HG02798 (cell line): ENCODE measurements around the gene KCNJ3.
"Not testable (repeated sequence)": the region's sequence is repeated elsewhere in the genome, so short reads cannot be mapped to it uniquely, and the experiment has no call there.

Experiments
- ATAC-seq: cut with Tn5 transposase; IDR thresholded peaks from one replicate; pipeline ENCODE4 v1.9.1; 2021; ENCODE audit warnings: mild to moderate bottlenecking; ENCODE audit not compliant: unreplicated experiment, poor library complexity

Gene KCNJ3

DNA sequence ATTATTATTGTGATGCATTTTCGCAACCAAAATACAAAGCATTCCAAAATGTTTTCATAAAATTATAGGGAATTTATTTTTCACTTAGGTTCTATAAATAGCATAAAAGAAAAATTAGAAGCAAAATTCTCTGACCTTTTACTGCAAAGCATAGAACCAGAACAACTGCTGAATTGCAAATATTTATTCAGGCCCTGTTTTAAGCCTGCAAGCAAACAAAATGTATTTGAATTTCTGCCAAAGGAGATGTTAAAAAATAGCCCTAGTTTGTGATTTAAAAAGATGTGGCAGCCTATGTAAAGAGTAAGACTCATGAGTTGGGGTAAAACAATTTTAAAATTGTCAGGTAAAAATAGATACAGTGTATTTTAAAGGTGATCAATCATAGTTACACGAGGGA lies 138.1 kb downstream of the KCNJ3 start:
- ATAC-seq, result no peak

DNA sequence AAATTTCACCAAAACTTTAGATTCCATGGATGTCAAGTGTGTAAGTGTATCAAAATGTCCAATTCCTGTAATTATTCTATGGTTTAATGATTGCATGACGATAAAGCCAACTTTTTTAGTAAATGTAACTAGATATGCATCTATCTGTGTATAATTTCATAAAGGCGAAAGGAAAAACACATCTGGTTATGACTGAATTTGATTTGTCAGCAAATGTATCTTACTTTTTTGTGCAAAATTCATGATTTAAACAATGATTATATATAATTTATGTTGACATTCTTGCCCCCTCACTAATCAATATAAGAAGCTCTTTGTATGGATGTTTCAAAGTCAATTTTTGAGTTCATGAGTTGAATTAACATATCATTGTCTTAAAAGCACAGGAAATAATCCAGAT lies 138.5 kb downstream of the KCNJ3 start:
- ATAC-seq, result no peak

DNA sequence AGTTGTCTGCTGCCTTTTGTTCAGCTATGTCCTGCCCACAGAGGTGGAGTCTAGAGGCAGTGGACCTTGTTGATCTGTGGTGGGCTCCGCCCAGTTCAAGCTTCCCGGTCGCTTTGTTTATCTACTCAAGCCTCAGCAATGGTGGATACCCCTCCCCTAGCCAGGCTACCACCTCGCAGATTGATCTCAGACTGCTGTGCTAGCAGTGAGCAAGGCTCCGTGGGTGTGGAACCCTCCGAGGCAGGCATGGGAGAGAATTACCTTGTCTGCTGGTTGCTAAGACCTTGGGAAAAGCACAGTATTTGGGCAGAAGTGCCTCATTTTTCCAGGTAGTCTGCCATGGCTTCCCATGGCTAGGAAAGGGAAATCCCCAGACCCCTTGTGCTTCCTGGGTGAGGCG lies 146.0 kb downstream of the KCNJ3 start:
- no peak for ATAC-seq

DNA sequence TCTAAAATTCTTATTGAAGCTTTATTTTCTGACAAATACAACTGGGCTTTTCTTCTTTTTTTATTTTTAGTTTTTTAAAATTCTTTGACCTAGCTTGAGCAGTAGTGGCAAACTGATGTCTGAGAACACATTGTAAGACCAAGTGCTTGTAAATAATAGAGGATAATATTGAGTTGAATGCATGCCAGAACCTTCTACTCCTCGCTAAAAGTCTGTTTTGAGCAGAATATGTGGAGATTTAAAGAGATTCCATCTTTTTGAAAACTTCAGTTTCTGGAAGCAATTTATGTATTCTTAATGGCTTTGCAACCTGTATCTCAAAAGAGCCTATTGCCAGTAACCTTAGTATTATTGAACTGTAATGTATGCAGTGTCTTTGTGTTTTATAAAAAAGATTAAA lies 148.3 kb downstream of the KCNJ3 start:
- no peak for ATAC-seq

DNA sequence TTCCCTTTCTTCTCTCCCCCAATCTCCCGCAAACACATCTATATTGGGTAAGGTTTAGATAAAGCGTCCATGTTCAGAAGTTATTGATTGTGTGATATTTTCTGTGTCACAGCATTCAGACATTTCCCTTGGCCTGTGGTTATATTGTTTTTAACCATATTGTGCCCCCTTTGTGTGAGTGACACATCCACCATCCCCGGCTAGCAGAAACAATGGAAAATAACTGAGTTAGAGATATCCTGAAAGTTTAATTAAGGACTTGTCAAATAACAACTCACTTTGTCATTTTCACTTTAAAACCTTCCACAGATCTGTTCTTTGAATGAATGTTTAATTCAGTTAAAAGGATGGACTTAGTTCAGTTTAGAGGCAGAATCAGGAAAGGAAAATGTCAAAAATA lies 151.0 kb downstream of the KCNJ3 start:
- no peak for ATAC-seq

DNA sequence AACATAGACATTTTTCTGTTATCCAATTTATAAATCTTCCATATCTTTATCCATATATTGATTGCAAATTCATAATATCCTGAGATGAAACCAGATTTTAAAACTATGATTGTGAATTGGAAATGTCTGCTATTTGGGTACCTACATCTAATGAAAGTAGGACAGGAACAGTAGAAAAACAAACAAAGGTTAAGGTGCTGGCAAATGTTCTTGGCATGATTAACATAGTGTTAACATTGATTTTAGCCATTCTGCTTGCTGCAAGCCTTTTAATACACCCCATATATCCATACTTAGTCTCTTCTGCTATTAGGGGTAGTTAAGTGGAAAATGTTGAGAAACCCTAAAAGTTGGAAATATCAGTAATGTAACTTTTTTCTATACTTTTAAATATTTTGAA lies 152.0 kb downstream of the KCNJ3 start:
- ATAC-seq, result no peak

DNA sequence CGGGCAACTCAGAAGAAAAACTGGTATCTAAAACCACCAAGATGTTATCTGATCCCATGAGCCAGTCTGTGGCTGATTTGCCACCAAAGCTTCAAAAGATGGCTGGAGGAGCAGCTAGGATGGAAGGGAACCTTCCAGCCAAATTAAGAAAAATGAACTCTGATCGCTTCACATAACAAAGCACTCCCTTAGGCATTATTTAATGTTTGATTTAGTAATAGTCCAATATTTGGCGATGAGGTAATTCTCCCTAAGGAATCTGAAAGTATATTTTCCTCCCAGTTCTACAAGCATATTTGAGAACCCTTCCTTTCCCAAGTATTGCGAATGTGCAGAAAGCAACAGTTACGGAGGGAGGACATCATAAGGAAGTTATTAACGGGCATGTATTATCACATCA lies 156.6 kb downstream of the KCNJ3 start:
- ATAC-seq, result no peak

DNA sequence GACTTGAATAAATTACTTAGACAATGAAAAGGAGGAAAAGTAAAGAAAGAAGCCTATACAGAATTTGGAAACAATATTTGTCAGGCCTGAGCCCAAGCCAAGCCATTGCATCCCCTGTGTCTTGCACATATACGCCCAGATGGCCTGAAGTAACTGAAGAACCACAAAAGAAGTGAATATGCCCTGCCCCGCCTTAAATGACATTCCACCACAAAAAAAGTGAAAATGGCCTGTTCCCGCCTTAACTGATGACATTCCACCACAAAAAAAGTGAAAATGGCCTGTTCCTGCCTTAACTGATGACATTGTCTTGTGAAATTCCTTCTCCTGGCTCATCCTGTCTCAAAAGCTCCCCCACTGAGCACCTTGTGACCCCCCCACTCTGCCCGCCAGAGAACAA lies 168.7 kb downstream of the KCNJ3 start:
- ATAC-seq, result not testable (repeated sequence)

DNA sequence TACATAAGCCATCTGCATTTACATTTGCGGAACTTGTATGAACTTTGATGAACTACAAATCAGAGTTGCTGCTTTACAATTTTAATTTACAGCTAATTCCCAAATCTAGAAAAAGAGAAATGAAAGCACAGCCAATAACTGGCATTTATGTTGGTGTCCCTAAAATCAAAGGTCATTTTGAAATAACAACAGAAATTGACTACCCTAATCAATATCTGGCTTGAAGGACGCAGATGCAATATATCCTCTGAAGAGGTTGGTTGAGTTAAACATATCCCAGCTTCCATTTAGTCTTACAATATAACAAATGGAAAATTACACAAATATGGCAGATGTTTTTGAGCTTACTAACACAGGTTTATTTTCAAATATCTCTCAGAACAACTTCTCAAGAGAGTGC lies 177.5 kb downstream of the KCNJ3 start:
- no peak for ATAC-seq

DNA sequence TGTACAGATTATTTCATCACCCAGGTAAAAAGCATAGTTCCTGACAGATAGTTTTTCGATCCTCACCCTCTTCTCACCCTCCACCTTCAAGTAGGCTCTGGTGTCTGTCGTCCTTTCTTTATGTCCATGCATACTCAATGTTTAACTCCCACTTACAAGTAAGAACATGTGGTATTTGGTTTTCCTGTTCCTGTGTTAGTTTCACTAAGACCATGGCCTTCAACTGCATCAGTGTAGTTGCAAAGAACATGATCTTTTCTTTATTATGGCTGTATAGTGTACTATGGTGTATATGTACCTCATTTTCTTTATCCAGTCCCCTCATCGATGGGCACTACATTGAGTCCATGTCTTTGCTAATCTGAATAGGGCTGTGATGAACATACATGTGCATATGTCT lies 184.2 kb downstream of the KCNJ3 start:
- peak; percentile 47 for ATAC-seq

DNA sequence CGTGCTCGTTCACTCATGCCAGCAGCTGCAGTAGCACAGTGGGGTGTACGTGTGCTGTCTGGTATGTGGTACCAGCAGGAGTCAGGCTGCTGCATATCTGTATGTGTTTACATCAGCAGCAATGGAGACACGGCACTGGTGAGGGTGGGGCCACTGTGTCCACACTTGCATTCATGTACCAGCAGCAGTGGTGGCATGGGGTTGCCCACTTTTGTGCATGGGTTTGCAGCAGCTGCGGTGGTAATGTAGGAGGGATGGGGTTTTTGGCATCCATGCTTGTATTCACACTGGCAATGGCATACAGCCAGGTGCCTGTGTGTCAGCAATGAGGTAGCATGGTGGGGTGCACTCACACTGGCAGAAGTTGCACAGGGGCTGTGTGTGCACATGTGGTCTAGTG lies 187.8 kb downstream of the KCNJ3 start:
- no peak for ATAC-seq

DNA sequence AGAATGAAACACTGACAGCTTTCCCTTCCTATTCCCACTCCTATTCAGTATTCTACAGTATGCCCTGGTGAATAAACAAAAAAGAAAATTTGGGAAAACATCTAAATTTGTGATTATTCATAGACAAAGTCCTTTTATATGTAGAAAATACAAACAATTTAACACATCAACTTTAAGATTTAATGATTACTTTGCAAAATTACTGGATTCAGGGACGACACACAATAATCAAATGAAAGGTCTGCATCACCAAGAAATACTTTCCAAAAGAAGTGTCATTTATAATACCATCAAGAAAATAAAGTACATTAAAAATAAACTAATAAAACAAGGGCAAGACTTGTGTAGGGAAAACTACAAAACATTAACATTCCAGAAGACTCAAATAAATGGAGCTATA lies 199.8 kb downstream of the KCNJ3 start:
- ATAC-seq, result no peak

DNA sequence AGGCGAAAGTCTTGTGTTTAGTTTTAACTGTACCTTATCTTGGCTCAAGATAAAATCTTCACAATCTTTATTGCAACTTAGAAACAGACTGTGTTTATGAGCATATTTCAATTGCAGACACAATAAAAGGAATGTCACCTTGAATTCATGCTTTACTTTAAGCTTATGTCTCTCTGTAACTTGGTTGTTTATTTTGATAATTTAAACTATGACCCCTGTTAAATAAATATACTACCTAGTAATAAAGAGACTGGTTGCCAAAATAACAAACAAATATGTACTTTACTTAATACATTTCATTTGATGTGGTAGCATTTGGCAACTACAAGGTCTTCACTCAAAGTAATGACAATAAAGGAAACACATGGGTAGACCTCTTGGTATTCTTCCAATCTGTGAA lies 202.6 kb downstream of the KCNJ3 start:
- ATAC-seq, result no peak
